NCI-H345 treated with DMSO at 0.1 percent for 48 hours (cell line): ENCODE data around the gene PATJ.

Experiments used
- DNase-seq: peaks from one replicate; lab custom pipeline; 2025; ENCODE audit not compliant: unreplicated experiment; lab: John Stamatoyannopoulos, UW

PATJ gene

GRCh38 chr1:61976566-61976965 lies 234.3 kb downstream of the PATJ start:
- DNase-seq, result no peak

- DNase-seq, result no peak
Measured at GRCh38 chr1:61978796-61979195, 236.5 kb downstream of the PATJ start.

GRCh38 chr1:61979729-61980128 lies 237.4 kb downstream of the PATJ start:
- DNase-seq, result no peak

- no peak for DNase-seq
Measured at GRCh38 chr1:61980561-61980960, 238.3 kb downstream of the PATJ start.

GRCh38 chr1:61981870-61982660 lies 239.8 kb downstream of the PATJ start:
- DNase-seq, result no peak

- DNase-seq, result no peak
Measured at GRCh38 chr1:61983236-61983635, 241.0 kb downstream of the PATJ start.

GRCh38 chr1:61992257-61992656 lies 250.0 kb downstream of the PATJ start:
- DNase-seq, result no peak

GRCh38 chr1:61993331-61993961 lies 251.2 kb downstream of the PATJ start:
- no peak for DNase-seq

- no peak for DNase-seq
Measured at GRCh38 chr1:61995641-61996040, 253.4 kb downstream of the PATJ start.

GRCh38 chr1:61997123-61997522 lies 254.8 kb downstream of the PATJ start:
- no peak for DNase-seq

- no peak for DNase-seq
Measured at GRCh38 chr1:62003777-62004176, 261.5 kb downstream of the PATJ start.

GRCh38 chr1:62006690-62007089 lies 264.4 kb downstream of the PATJ start:
- no peak for DNase-seq

GRCh38 chr1:62011006-62011405 lies 268.7 kb downstream of the PATJ start:
- no peak for DNase-seq

GRCh38 chr1:62012095-62012494 lies 269.8 kb downstream of the PATJ start:
- DNase-seq, result no peak

- no peak for DNase-seq
Measured at GRCh38 chr1:62012836-62013235, 270.6 kb downstream of the PATJ start.

- no peak for DNase-seq
Measured at GRCh38 chr1:62013264-62013663, 271.0 kb downstream of the PATJ start.

- no peak for DNase-seq
Measured at GRCh38 chr1:62022382-62022983, 280.2 kb downstream of the PATJ start.

- DNase-seq, result no peak
Measured at GRCh38 chr1:62024690-62025089, 282.4 kb downstream of the PATJ start.

GRCh38 chr1:62025154-62025553 lies 282.9 kb downstream of the PATJ start:
- no peak for DNase-seq

- DNase-seq, result no peak
Measured at GRCh38 chr1:62025892-62026291, 283.6 kb downstream of the PATJ start.

- no peak for DNase-seq
Measured at GRCh38 chr1:62029704-62030103, 287.4 kb downstream of the PATJ start.

GRCh38 chr1:62034790-62035189 lies 292.5 kb downstream of the PATJ start:
- DNase-seq, result no peak
